Stimulated activated CD4-positive, alpha-beta T cell treated with anti-CD3 and anti-CD28 coated beads, Interleukin-15, amount 100 ng/mL, for 48 hours (primary cell): Measurements from ENCODE around the gene UBLCP1.
"Not testable (repeated sequence)": the region's sequence is repeated elsewhere in the genome, so short reads cannot be mapped to it uniquely, and the experiment has no call there.

ENCODE experiments used
- DNase-seq, 2 donors: peaks; one replicate each; pipeline ENCODE4 v3.0.0-alpha.2; 2020; ENCODE audit warnings: low read depth in 2 of 2

Gene UBLCP1

GRCh38 chr5:159252195-159252594, 10.9 kb upstream of the UBLCP1 start:
- DNase-seq = no peak

GRCh38 chr5:159257007-159257406, 6.1 kb upstream of the UBLCP1 start:
- DNase-seq = no peak

- DNase-seq = no peak
Measured at GRCh38 chr5:159257629-159258283, 5.3 kb upstream of the UBLCP1 start.

- no peak for DNase-seq
Measured at GRCh38 chr5:159258361-159258760, 4.7 kb upstream of the UBLCP1 start.

GRCh38 chr5:159260212-159260611, 2.9 kb upstream of the UBLCP1 start:
- not testable (repeated sequence) for DNase-seq

GRCh38 chr5:159262472-159262858, 625 bp upstream of the UBLCP1 start:
- DNase-seq = no peak

GRCh38 chr5:159263569-159263905, 447 bp downstream of the UBLCP1 start:
- no peak for DNase-seq

- not testable (repeated sequence) for DNase-seq
Measured at GRCh38 chr5:159266764-159267163, 3.7 kb downstream of the UBLCP1 start.

GRCh38 chr5:159269723-159270122, 6.6 kb downstream of the UBLCP1 start:
- DNase-seq = no peak

GRCh38 chr5:159273923-159274322, 10.8 kb downstream of the UBLCP1 start:
- DNase-seq = no peak

- no peak for DNase-seq
Measured at GRCh38 chr5:159274676-159275075, 11.6 kb downstream of the UBLCP1 start.

GRCh38 chr5:159286420-159287035, 23.4 kb downstream of the UBLCP1 start:
- DNase-seq = no peak

GRCh38 chr5:159290741-159291140, 27.7 kb downstream of the UBLCP1 start:
- DNase-seq = no peak

GRCh38 chr5:159294921-159295320, 31.8 kb downstream of the UBLCP1 start:
- DNase-seq = no peak

GRCh38 chr5:159297300-159297699, 34.2 kb downstream of the UBLCP1 start:
- DNase-seq = not testable (repeated sequence)

- DNase-seq = no peak
Measured at GRCh38 chr5:159301466-159301865, 38.4 kb downstream of the UBLCP1 start.

GRCh38 chr5:159301929-159302860, 39.1 kb downstream of the UBLCP1 start:
- DNase-seq = not testable (repeated sequence)

GRCh38 chr5:159303286-159303685, 40.2 kb downstream of the UBLCP1 start:
- no peak for DNase-seq

GRCh38 chr5:159304961-159305595, 42.0 kb downstream of the UBLCP1 start:
- no peak for DNase-seq

GRCh38 chr5:159309689-159310433, 46.8 kb downstream of the UBLCP1 start:
- DNase-seq = no peak

GRCh38 chr5:159310511-159310910, 47.4 kb downstream of the UBLCP1 start:
- peak in 1 of 2 donors; percentile 21 for DNase-seq
